Activated CD4-positive, CD25-positive, alpha-beta regulatory T cell (primary cell): ENCODE measurements around the gene TCF4.

Source experiments
- DNase-seq, 4 experiments: peaks; one replicate each; lab custom pipeline; 2025; lab: John Stamatoyannopoulos, UW

The TCF4 gene

GRCh38 chr18:55588111-55588869 lies at the start of gene TCF4:
Gene TCF4 (minus strand): TSS chr18:55588192. CDS start chr18:55587116, 1,076 bp downstream.
- DNase-seq = peak in 1 of 4 experiments; percentile 1

DNA sequence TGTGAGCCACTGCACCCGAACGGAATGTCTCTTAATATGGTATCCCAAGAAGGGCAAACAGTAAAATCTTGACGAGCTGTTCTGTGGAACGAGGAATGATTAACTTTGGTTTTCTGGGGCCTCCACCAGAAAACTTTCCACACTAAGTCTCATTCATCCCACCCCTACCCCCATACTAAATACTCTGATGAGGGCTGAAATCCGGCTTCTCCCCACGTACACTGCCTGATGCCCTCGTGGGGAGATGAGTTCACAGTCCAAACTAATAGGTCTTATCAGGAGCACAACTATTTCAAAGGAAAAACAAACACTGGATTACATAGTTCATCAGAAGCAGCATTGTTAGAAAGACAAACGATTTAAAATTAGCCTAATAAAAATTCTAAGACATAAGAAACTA lies 49.2 kb upstream of the TCF4 start:
- no peak for DNase-seq

DNA sequence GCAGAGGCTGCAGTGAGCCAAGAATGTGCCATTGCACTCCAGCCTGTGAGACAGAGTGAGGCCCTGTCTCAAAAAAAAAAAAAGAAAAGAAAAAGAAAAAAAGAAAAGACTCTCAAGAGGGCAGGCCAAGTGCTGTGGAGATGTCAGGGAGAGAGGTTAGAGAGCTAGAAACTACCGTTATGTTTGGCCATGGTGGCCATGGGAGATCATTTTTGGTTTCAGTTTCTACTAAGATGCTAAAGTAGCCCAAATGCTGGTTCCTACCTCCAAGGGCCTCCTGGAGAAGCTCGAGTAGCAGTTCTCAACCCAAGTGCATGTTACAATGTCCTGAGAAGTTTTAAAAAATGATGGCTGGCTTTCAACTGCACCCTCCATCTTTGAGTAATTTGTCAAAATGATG lies 47.4 kb upstream of the TCF4 start:
- no peak for DNase-seq

GRCh38 chr18:55634545-55634944 lies 46.6 kb upstream of the TCF4 start:
- DNase-seq = no peak

DNA sequence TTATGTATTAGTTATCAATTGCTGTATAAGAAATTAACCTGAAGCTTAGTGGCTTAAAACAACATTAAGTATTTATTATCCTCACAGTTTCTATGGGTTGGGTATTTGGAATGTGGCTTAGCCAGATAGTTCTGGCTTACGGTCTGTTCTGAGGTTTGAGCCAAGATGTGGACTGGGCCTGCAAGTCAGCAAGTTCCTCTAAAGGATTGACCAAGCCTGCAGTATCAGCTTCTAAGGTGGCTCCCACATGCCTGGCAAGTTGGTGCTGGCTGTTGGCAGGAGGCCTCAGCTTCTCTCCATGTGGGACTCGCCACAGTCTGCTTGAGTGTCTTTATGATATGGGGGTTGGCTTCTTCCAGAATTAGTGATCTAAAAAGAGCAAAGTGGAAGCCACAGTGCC lies 45.0 kb upstream of the TCF4 start:
- DNase-seq = no peak

GRCh38 chr18:55629133-55629532 lies 41.1 kb upstream of the TCF4 start:
- DNase-seq = no peak

GRCh38 chr18:55627007-55627406 lies 39.0 kb upstream of the TCF4 start:
- no peak for DNase-seq

DNA sequence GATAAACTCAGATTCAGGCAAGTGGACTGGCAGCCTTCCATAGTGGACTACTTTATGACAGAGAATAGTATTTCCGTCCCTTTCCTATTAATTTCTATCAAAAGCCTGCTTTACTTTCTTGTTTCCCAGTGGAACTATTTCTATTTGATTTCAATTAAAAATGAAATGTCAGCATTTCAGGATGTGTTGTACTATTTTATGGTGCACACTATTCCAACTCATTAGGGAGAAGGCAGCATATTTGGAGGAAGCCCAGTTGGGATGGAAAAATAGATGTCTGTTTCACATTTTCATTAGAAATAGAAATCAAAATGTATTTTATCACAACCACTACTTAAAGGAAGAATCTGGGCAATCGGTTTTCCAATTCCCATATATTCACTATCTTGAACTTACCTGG lies 37.9 kb upstream of the TCF4 start:
- no peak for DNase-seq

- no peak for DNase-seq
Measured at GRCh38 chr18:55623626-55624025, 35.6 kb upstream of the TCF4 start.

GRCh38 chr18:55610506-55610905 lies 22.5 kb upstream of the TCF4 start:
- DNase-seq = no peak

DNA sequence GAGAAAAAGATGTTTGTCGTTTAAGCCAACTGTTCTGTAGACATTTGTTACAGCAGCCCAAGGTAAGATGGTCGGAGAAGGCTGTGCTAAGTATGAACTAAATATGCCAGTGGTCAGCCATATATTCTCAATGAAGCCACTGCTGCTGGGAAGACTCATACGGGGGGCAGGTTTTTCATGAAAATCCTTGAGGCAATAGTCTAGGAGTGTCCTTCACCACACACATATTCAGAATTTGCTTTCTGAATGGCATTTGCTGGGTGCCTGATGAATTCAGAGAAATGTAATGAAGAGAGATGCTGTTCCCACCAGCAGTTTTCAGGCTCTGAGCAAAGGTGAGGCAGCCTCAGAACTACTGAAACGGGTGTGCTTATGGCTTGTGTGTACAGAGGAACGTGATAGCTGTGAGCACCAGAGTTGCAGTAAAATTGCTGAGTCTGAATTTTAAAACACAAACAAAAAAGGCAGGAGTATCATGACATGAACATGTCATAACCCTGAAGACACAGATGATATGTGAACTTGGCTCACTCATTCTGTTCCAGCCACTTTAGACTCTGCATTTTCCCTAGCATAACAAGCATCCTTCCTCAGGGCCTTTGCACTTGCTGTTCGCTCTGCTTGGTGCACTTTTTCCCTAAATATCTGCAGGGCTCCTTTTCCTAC lies 21.3 kb upstream of the TCF4 start:
- no peak for DNase-seq

DNA sequence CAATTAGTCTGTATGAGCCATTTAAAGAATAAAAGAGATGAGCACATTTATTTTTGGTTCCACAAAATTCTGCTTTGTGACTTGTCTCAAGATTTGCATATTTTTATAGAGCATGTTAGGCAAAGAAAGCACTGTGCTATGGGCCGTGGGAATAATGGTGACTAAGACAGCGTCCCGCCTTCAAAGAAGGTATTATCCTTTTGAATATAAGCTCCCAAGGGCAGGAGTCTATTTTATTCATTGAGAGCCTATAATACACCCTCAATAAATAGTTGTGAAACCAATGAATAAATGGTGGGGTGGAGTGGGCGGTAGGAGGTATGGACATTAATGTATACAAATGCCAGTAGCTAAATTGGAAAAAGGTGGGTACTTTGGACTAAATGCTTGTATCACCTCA lies 20.5 kb upstream of the TCF4 start:
- DNase-seq = no peak

- DNase-seq = no peak
Measured at GRCh38 chr18:55607773-55608172, 19.8 kb upstream of the TCF4 start.

DNA sequence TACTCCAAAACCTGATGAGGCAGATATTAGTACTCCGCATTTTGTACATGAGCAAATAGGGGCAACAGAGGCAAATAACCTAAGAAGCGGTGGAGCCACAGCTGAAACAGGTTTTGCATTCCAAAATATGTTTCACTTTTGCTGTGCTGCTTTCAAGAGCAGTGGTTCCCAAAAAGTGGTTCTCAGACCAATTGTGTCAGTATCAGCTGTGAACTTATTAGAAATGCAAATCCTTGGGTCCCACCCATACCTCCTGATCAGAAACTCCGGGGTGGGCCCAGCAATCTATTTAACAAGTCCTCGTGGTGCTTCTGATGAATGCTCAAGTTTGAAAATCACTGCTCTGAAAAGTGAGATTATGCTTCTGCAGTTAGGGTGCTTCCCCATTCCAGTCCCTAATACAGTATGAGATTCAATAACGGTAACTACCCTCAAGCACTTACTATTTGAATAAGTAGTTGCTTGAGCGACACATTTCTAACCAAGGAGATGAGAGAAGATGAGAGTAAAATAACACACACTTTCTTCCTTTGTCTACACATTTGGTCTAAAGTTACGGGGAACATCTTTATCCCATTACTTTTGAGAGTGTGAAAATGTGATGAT lies 17.8 kb upstream of the TCF4 start:
- DNase-seq = no peak

DNA sequence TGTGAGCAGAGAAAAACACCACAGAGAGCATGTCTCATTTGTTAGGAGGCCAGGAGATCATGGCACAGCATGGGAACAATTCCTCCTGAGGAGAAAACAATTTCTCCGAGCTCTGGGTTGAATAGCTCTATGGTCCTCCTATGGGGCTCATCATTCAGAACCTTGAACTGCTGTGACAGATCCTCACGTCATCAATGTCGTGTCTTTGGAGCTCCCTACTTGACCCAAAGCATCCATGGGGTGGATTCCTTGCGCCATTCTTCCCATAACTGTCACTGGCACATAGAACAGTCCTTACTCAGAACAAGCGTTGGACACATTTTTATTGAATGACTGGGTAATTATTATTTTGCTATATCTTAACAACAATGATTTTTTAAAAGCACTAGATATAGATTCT lies 15.8 kb upstream of the TCF4 start:
- no peak for DNase-seq

DNA sequence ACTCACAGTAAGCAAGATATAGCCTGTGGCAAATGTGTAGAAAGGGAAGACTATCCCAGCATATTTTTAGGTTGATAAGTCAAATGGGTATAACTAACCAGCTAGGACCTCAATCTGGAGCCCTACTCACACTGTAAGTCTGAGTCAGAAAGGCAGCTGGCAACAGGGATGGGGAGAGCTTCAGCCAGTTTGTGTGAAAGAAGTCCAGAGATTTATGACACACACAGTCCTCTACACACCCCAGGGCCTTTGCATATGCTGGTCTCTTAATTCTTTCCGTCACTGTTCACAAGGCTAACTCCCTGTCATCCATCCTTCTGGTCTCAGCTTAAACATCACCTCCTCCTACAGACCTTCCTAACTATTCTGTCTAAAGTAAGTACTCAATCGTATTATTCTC lies 5.9 kb upstream of the TCF4 start:
- no peak for DNase-seq

DNA sequence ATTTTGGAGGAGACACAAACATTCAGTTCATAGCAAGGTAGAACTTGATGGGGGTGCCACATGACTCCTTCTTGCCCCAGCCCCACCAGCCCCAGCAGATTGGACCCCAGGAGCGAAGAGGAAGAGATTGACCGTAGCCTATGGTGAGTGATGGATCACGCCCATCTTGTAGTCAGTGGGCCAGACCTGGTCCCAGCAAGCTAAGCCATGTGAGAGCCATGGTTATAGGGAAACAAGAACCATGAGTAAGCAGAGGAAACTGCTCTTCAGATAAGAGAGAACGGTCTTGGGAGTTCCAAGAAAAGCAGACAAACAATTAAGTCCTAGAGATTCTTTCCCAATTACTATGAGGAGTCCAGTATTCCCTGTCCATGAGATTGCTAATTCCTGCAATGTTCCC lies 4.6 kb upstream of the TCF4 start:
- DNase-seq = no peak

GRCh38 chr18:55592106-55592505 lies 4.1 kb upstream of the TCF4 start:
- DNase-seq = no peak

- DNase-seq = peak in 2 of 4 experiments; percentile 12 to 34
Measured at GRCh38 chr18:55589625-55590291, 1.8 kb upstream of the TCF4 start.

GRCh38 chr18:55588870-55589595 lies 1.0 kb upstream of the TCF4 start:
- DNase-seq = no peak

DNA sequence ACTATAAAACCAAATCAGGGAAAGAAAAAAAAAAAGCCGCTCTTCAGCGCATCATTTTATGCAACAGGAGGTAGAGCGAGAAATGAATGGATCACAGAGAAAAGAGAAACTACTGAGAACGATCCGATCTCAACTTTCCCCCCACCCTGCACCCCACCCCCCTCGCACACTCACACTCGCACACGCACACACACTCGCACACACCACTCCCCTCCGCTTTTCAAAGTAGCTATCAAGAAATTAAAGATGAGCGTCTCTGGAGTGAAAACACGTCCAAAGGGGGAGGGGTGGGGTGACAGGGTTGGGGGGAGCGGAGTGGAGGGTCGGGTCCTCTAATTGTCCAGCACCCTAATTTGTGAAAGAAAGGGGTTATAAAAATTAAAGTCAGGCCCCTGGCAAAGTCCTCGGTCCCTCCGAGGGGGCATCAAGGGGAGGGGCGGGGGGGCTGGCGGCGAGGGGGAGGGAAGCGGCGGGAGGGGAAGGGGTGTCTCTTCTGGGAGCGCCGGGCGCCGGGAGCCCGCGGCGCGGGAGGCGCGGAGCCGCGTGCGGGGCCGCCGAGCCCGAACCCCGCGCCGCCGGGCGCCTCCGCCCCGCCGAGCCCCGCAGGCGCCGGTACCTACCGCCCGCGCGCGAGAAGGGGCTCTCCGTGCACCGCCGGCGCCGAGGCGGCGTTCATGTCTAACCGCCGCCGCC lies 428 bp downstream of the TCF4 start:
- no peak for DNase-seq
